GM12878 (cell line): ENCODE results near the gene POLRMT. TPM values are rescaled to one million over a fixed set of nuclear protein-coding genes. Genes with fewer than 3 reads are reported as not detected.

Source experiments
- ATAC-seq: fragments of 200-7000 bp; cut with Tn5 transposase; 3 replicates; pipeline ENCODE4 v1.9.1; 2020; ENCODE audit warnings: mild to moderate bottlenecking, moderate library complexity
- BruUV-seq: library from RNA; stranded (reverse); fragments of 400-500 nt; replicated peaks from 2 replicates; lab custom pipeline; 2021; lab: Mats Ljungman, UMichigan
- CTCF ChIA-PET: fragments of 300-600 bp; sonication (Branson Sonifier 250); formaldehyde crosslinking; extraction: SDS; loops from one replicate; lab custom pipeline; 2021; ENCODE audit warnings: inconsistent platforms; lab: Yijun Ruan, JAX
- POLR2A ChIA-PET: fragments of 350-600 bp; formaldehyde crosslinking; extraction: SDS; loops from one replicate; lab custom pipeline; 2021; ENCODE audit warnings: inconsistent platforms; lab: Charles Lee
- RAD21 ChIA-PET: fragments of 300-600 bp; sonication (Branson Sonifier 250); formaldehyde crosslinking; loops from one replicate; lab custom pipeline; 2023; ENCODE audit warnings: antibody characterized with exemption; ENCODE audit not compliant: unreplicated experiment; lab: Charles Lee
- SMC1A ChIA-PET: fragments of 300-600 bp; sonication (Branson Sonifier 250); formaldehyde crosslinking; loops from one replicate; lab custom pipeline; 2023; ENCODE audit not compliant: unreplicated experiment, uncharacterized antibody; lab: Charles Lee
- DNase-seq: peaks from one replicate; pipeline ENCODE4 v3.0.0-alpha.2; 2011; ENCODE audit warnings: low read depth, low spot score
- FAIRE-seq: peaks from 3 replicates; lab custom pipeline; 2011; peaks lifted over from hg19 to GRCh38; lab: Jason Lieb, UNC
- H2AFZ ChIP-seq: 2 replicates; pipeline ENCODE4 v1.6.0; 2011; ENCODE audit warnings: low read depth, low read length, control low read depth; ENCODE audit not compliant: control insufficient read depth
- H3K27ac ChIP-seq: 2 replicates; pipeline ENCODE4 v1.5.1; 2011; ENCODE audit warnings: control low read depth; ENCODE audit not compliant: control insufficient read depth, insufficient read depth
- H3K27me3 ChIP-seq, 2 experiments: replicated peaks in 1 of 2; 2 replicates each; pipeline versions ENCODE4 v1.6.0 to v1.6.1; 2011; ENCODE audit warnings: low read length in 1 of 2; ENCODE audit not compliant: control insufficient read depth in 2 of 2, insufficient read depth in 2 of 2
- H3K36me3 ChIP-seq, 2 experiments: 2 replicates each; pipeline ENCODE4 v1.5.1; 2011; ENCODE audit warnings: low read length in 1 of 2; ENCODE audit not compliant: control insufficient read depth in 2 of 2, insufficient read depth in 2 of 2
- H3K4me1 ChIP-seq: 2 replicates; pipeline ENCODE4 v1.6.1; 2011; ENCODE audit warnings: mild to moderate bottlenecking, low read length, moderate library complexity, mixed read lengths; ENCODE audit not compliant: control insufficient read depth, insufficient read depth
- H3K4me2 ChIP-seq: 2 replicates; pipeline ENCODE4 v1.6.0; 2011; ENCODE audit warnings: control low read depth; ENCODE audit not compliant: control insufficient read depth, insufficient read depth
- H3K4me3 ChIP-seq: fragments of 200-600 bp; sonication (generic); 2 replicates; pipeline ENCODE4 v1.5.1; 2016
- H3K79me2 ChIP-seq: 2 replicates; pipeline ENCODE4 v1.6.0; 2011; ENCODE audit warnings: low read length; ENCODE audit not compliant: control insufficient read depth, insufficient read depth
- H3K9ac ChIP-seq: 2 replicates; pipeline ENCODE4 v1.8.0; 2011; ENCODE audit warnings: low read length, control low read depth, mixed read lengths; ENCODE audit not compliant: control insufficient read depth, insufficient read depth
- H3K9me3 ChIP-seq: replicated peaks from 3 replicates; pipeline ENCODE4 v1.5.1; 2011; ENCODE audit warnings: mild to moderate bottlenecking, low read length; ENCODE audit not compliant: control insufficient read depth, insufficient read depth
- H4K20me1 ChIP-seq: 2 replicates; pipeline ENCODE4 v1.6.0; 2011; ENCODE audit not compliant: control insufficient read depth, insufficient read depth
- ETV6 ChIP-seq, 2 experiments: fragments of 450-650 bp in 1 of 2; IDR thresholded peaks in 1 of 2; conservative IDR thresholded peaks in 1 of 2; 2 replicates each; pipeline ENCODE4 v1.6.1; 2014; ENCODE audit warnings: antibody characterized with exemption in 1 of 2, borderline replicate concordance in 1 of 2, low read depth in 1 of 2, mild to moderate bottlenecking in 1 of 2, moderate library complexity in 1 of 2
- IKZF1 ChIP-seq: fragments of 450-650 bp; conservative IDR thresholded peaks from 2 replicates; pipeline ENCODE4 v1.6.1; 2017; ENCODE audit warnings: antibody characterized with exemption, mild to moderate bottlenecking
- RB1 ChIP-seq: fragments of 450-650 bp; formaldehyde crosslinking; IDR thresholded peaks from 2 replicates; pipeline ENCODE4 v1.6.1; 2017; ENCODE audit warnings: mild to moderate bottlenecking, borderline replicate concordance
- SP1 ChIP-seq: IDR thresholded peaks from one replicate; pipeline ENCODE4 v1.6.1; 2011; ENCODE audit warnings: low read depth, low read length
- TAF1 ChIP-seq: IDR thresholded peaks from 2 replicates; pipeline ENCODE4 v1.6.1; 2011; ENCODE audit warnings: mild to moderate bottlenecking, low read depth, low read length, borderline replicate concordance
- WRNIP1 ChIP-seq: IDR thresholded peaks from 2 replicates; pipeline ENCODE4 v1.6.1; 2011; ENCODE audit warnings: low read depth, low read length, improper control_type of control experiment, borderline replicate concordance
- ZNF207 ChIP-seq: fragments of 450-650 bp; IDR thresholded peaks from 2 replicates; pipeline ENCODE4 v1.6.1; 2014; ENCODE audit warnings: antibody characterized with exemption, mild to moderate bottlenecking, borderline replicate concordance
- ZZZ3 ChIP-seq: IDR thresholded peaks from 2 replicates; pipeline ENCODE4 v1.6.1; 2011; ENCODE audit warnings: low read depth; ENCODE audit not compliant: control insufficient read depth, insufficient read length
- WGBS: methylation state at CpG from one replicate; pipeline ENCODE4 v1.1.6; 2016; ENCODE audit warnings: low lambda C conversion rate; ENCODE audit not compliant: insufficient replicate concordance, insufficient coverage; ENCODE audit errors: missing lambda C conversion rate; 5-methylcytosine and 5-hydroxymethylcytosine counted together
- in situ Hi-C: fragments of 300-500 bp; cut with MboI; formaldehyde crosslinking; loops from 9 replicates; pipeline ENCODE4 v1.14.3; 2018; ENCODE audit warnings: mixed read lengths
- intact Hi-C: fragments of 100-400 bp; cut with micrococcal nuclease; formaldehyde crosslinking; loops from one replicate; pipeline ENCODE4 v1.14.2; 2022; ENCODE audit not compliant: unreplicated experiment
- polyA plus RNA-seq, 11 experiments: library from polyadenylated mRNA; depleted of rRNA in 4 of 11; unstranded in 6 of 11; stranded (reverse) in 5 of 11; fragments of >200 nt; fragmentation: Nextera tagmentation in 4 of 11; fragmentation: Illumina TruSeq in 1 of 11; extraction: Ambion mirVana in 4 of 11; extraction: Trizol in 1 of 11; gene quantifications; 1 replicate in 1 of 11; 2 replicates in 10 of 11; pipeline versions ENCODE4 v1.2.1 to v1.2.3, GENCODE V29; 2011 to 2016; ENCODE audit warnings: inconsistent platforms in 2 of 11, missing spikeins in 2 of 11, low read depth in 1 of 11
- total RNA-seq, 4 experiments: library from RNA; depleted of rRNA in 3 of 4; stranded (reverse); fragments of >200 nt in 3 of 4; fragmentation: Illumina TruSeq in 1 of 4; extraction: Trizol in 1 of 4; gene quantifications; 2 replicates each; pipeline versions ENCODE4 v1.2.1 to v1.2.3, GENCODE V29; 2013 to 2021
- TF ChIP-seq, protein P1 (sequence below): fragments of 450-650 bp; IDR thresholded peaks from 2 replicates; pipeline ENCODE4 v1.6.1; 2016; ENCODE audit warnings: mild to moderate bottlenecking, moderate library complexity, borderline replicate concordance
- TF ChIP-seq, protein P2 (sequence below): fragments of 450-650 bp; formaldehyde crosslinking; IDR thresholded peaks from 2 replicates; pipeline ENCODE4 v1.5.0; 2022; ENCODE audit warnings: mild to moderate bottlenecking, missing genetic modification characterization

Gene POLRMT
- total and polyA plus RNA-seq, 10 of the 15 experiments (the other 5 are each of a cell fraction or from before 2014, with no cell fraction given) = 9.9 to 57.6 (median 34.6) TPM

GRCh38 chr19:607301-608154, 25.8 kb downstream of the POLRMT start:
- DNase-seq (no peak), FAIRE-seq (no peak), ATAC-seq (no peak)
- Histone ChIP-seq H2AFZ (no peak overlapping the region), H3K79me2 (no peaks in the 10 kb centered on the region), H3K9ac (no peak overlapping the region), H3K4me2 (no peak overlapping the region), H3K36me3 (no peaks in the 10 kb centered on the region), H4K20me1 (no peaks in the 10 kb centered on the region), H3K4me1 (peaks cover 8% of the 10 kb centered on the region), H3K27me3 (no peaks in the 10 kb centered on the region), H3K27ac (no peak overlapping the region), H3K9me3 (no peaks in the 10 kb centered on the region), H3K4me3 (no peak overlapping the region)
- 58% methylated on average over 29 of the region's 30 CpGs for WGBS
- intact Hi-C loops = no loop called here
- CTCF ChIA-PET = no interaction called here
- SMC1A ChIA-PET = no interaction called here
- RAD21 ChIA-PET = no interaction called here
- no TSS peak for BruUV-seq
- POLR2A ChIA-PET = no interaction called here
- in situ Hi-C loops = no loop called here
- TF ChIP-seq, protein P1, sequence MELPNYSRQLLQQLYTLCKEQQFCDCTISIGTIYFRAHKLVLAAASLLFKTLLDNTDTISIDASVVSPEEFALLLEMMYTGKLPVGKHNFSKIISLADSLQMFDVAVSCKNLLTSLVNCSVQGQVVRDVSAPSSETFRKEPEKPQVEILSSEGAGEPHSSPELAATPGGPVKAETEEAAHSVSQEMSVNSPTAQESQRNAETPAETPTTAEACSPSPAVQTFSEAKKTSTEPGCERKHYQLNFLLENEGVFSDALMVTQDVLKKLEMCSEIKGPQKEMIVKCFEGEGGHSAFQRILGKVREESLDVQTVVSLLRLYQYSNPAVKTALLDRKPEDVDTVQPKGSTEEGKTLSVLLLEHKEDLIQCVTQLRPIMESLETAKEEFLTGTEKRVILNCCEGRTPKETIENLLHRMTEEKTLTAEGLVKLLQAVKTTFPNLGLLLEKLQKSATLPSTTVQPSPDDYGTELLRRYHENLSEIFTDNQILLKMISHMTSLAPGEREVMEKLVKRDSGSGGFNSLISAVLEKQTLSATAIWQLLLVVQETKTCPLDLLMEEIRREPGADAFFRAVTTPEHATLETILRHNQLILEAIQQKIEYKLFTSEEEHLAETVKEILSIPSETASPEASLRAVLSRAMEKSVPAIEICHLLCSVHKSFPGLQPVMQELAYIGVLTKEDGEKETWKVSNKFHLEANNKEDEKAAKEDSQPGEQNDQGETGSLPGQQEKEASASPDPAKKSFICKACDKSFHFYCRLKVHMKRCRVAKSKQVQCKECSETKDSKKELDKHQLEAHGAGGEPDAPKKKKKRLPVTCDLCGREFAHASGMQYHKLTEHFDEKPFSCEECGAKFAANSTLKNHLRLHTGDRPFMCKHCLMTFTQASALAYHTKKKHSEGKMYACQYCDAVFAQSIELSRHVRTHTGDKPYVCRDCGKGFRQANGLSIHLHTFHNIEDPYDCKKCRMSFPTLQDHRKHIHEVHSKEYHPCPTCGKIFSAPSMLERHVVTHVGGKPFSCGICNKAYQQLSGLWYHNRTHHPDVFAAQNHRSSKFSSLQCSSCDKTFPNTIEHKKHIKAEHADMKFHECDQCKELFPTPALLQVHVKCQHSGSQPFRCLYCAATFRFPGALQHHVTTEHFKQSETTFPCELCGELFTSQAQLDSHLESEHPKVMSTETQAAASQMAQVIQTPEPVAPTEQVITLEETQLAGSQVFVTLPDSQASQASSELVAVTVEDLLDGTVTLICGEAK = no peak
- TF ChIP-seq ZNF207 = no peak
- no peak for TF ChIP-seq ZZZ3
- TF ChIP-seq, protein P2, sequence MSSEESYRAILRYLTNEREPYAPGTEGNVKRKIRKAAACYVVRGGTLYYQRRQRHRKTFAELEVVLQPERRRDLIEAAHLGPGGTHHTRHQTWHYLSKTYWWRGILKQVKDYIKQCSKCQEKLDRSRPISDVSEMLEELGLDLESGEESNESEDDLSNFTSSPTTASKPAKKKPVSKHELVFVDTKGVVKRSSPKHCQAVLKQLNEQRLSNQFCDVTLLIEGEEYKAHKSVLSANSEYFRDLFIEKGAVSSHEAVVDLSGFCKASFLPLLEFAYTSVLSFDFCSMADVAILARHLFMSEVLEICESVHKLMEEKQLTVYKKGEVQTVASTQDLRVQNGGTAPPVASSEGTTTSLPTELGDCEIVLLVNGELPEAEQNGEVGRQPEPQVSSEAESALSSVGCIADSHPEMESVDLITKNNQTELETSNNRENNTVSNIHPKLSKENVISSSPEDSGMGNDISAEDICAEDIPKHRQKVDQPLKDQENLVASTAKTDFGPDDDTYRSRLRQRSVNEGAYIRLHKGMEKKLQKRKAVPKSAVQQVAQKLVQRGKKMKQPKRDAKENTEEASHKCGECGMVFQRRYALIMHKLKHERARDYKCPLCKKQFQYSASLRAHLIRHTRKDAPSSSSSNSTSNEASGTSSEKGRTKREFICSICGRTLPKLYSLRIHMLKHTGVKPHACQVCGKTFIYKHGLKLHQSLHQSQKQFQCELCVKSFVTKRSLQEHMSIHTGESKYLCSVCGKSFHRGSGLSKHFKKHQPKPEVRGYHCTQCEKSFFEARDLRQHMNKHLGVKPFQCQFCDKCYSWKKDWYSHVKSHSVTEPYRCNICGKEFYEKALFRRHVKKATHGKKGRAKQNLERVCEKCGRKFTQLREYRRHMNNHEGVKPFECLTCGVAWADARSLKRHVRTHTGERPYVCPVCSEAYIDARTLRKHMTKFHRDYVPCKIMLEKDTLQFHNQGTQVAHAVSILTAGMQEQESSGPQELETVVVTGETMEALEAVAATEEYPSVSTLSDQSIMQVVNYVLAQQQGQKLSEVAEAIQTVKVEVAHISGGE = no peak
- no peak for TF ChIP-seq ETV6 (conservative IDR thresholded peaks at IDR 0.05 in 1 of 2, IDR thresholded peaks at IDR 0.05 in 1 of 2; ENCODE audit: borderline replicate concordance in 1 of 2, low read depth in 1 of 2)
- no peak for TF ChIP-seq RB1
- TF ChIP-seq SP1 = no peak
- no peak for TF ChIP-seq TAF1
- no peak for TF ChIP-seq WRNIP1
- TF ChIP-seq IKZF1 = no peak
